Measurements from ENCODE around the gene KCTD17. TPM values are rescaled to one million over a fixed set of nuclear protein-coding genes. Genes with fewer than 3 reads are reported as not detected.

KCTD17 gene
- total and polyA plus RNA-seq, 7 experiments from 2014 or later, result 10.3 to 44.5 (median 23.6) TPM

- Histone ChIP-seq H3K4me1 (ENCODE audit: control insufficient read depth in 2 of 2, insufficient read depth in 2 of 2, low read length in 2 of 2) (peaks cover 0 to 4% of the 10 kb centered on the region in 2 donors), H3K36me3 (ENCODE audit: control insufficient read depth in 2 of 3, insufficient read depth in 3 of 3, low read length in 3 of 3) (no peaks in the 10 kb centered on the region), H3K27me3 (ENCODE audit: control insufficient read depth in 2 of 2, insufficient read depth in 2 of 2, low read length in 2 of 2) (peaks cover 0 to 8% of the 10 kb centered on the region in 2 donors), H3K27ac (ENCODE audit: low read depth, low read length) (no peak within 1 kb of the TSS), H3K4me3 (ENCODE audit: low read length) (peak within 1 kb of the TSS; percentile 43), H3K9me3 (ENCODE audit: control insufficient read depth in 2 of 3, low read length in 3 of 3) (no peaks in the 10 kb centered on the region)
- Mint-ChIP-seq H3K4me3 (peak within 1 kb of the TSS; percentile 59 to 92 (median 76)), H3K27me3 (peaks cover 0 to 19% (median 0%) of the 10 kb centered on the region in 5 donors), H3K9me3 (no peaks in the 10 kb centered on the region), H3K36me3 (peaks cover 0 to 3% (median 0%) of the 10 kb centered on the region in 5 donors), H3K4me1 (peaks cover 4 to 18% (median 7%) of the 10 kb centered on the region in 7 donors), H3K27ac (peak within 1 kb of the TSS in 3 of 9 donors; percentile 56 to 85 (median 67))
- ChIA-PET CTCF (interaction anchor here (0.5 to 1.1 kb wide), 3 partner anchors 9 to 129 kb away, joined by 3 to 4 read pairs (median 3); no protein-coding TSS in a partner anchor), POLR2A (no interaction called here)
- intact Hi-C loops (cut with micrococcal nuclease), result no loop called here
- peak; percentile 77 for ATAC-seq
- peak in 6 of 9 donors; percentile 4 to 68 (median 18) for DNase-seq
Measured at GRCh38 chr22:37019309-37020191, 32.0 kb upstream of the KCTD17 start, which contains the start of the genes MPST and TST. Gene MPST (plus strand): TSS chr22:37019742. CDS start chr22:37019837, 95 bp downstream. Gene TST (minus strand): TSS chr22:37019447. CDS start chr22:37018732, 715 bp downstream.

- H3K27me3 ChIP-seq (ENCODE audit: control insufficient read depth in 2 of 2, insufficient read depth in 2 of 2, low read length in 2 of 2), result peaks cover 0 to 8% of the 10 kb centered on the region in 2 donors
- peak overlapping the region; percentile 43 for H3K4me3 ChIP-seq (ENCODE audit: low read length)
- peak overlapping the region in 2 of 9 donors; percentile 56 to 85 for H3K27ac Mint-ChIP-seq
- peaks cover 0 to 7% (median 0%) of the 10 kb centered on the region in 5 donors for H3K36me3 Mint-ChIP-seq
- intact Hi-C loops (cut with micrococcal nuclease), result no loop called here
- H3K9me3 Mint-ChIP-seq, result no peaks in the 10 kb centered on the region
- peaks cover 0 to 16% (median 0%) of the 10 kb centered on the region in 5 donors for H3K27me3 Mint-ChIP-seq
- CTCF ChIA-PET, result interaction anchor here (0.5 to 0.9 kb wide), 2 partner anchors 40 to 129 kb away, joined by 3 to 4 read pairs; no protein-coding TSS in a partner anchor
- H3K4me3 Mint-ChIP-seq, result peak overlapping the region; percentile 59 to 92 (median 76)
- DNase-seq (no peak), ATAC-seq (no peak)
- H3K4me1 Mint-ChIP-seq, result peaks cover 4 to 18% (median 7%) of the 10 kb centered on the region in 7 donors
- peaks cover 0 to 4% of the 10 kb centered on the region in 2 donors for H3K4me1 ChIP-seq (ENCODE audit: control insufficient read depth in 2 of 2, insufficient read depth in 2 of 2, low read length in 2 of 2)
- no peak overlapping the region for H3K27ac ChIP-seq (ENCODE audit: low read depth, low read length)
- H3K9me3 ChIP-seq (ENCODE audit: control insufficient read depth in 2 of 3, low read length in 3 of 3), result no peaks in the 10 kb centered on the region
- no peaks in the 10 kb centered on the region for H3K36me3 ChIP-seq (ENCODE audit: control insufficient read depth in 2 of 3, insufficient read depth in 3 of 3, low read length in 3 of 3)
- POLR2A ChIA-PET, result no interaction called here
Measured at GRCh38 chr22:37020192-37020479, 31.4 kb upstream of the KCTD17 start.

GRCh38 chr22:37021041-37021440, 30.5 kb upstream of the KCTD17 start:
- peak overlapping the region in 2 of 10 donors; percentile 69 to 84 for H3K4me3 Mint-ChIP-seq
- no peaks in the 10 kb centered on the region for H3K9me3 Mint-ChIP-seq
- peaks cover 0 to 7% (median 0%) of the 10 kb centered on the region in 5 donors for H3K36me3 Mint-ChIP-seq
- Histone ChIP-seq H3K4me3 (ENCODE audit: low read length) (no peak overlapping the region), H3K4me1 (ENCODE audit: control insufficient read depth in 2 of 2, insufficient read depth in 2 of 2, low read length in 2 of 2) (peaks cover 0 to 4% of the 10 kb centered on the region in 2 donors), H3K9me3 (ENCODE audit: control insufficient read depth in 2 of 3, low read length in 3 of 3) (no peaks in the 10 kb centered on the region), H3K27ac (ENCODE audit: low read depth, low read length) (no peak overlapping the region), H3K27me3 (ENCODE audit: control insufficient read depth in 2 of 2, insufficient read depth in 2 of 2, low read length in 2 of 2) (peaks cover 0 to 8% of the 10 kb centered on the region in 2 donors), H3K36me3 (ENCODE audit: control insufficient read depth in 2 of 3, insufficient read depth in 3 of 3, low read length in 3 of 3) (no peaks in the 10 kb centered on the region)
- peaks cover 4 to 18% (median 7%) of the 10 kb centered on the region in 7 donors for H3K4me1 Mint-ChIP-seq
- peaks cover 0 to 13% (median 0%) of the 10 kb centered on the region in 5 donors for H3K27me3 Mint-ChIP-seq
- ChIA-PET POLR2A (no interaction called here), CTCF (interaction anchor here (1.5 kb wide), 1 partner anchor 12 kb away, joined by 4 read pairs; no protein-coding TSS in a partner anchor)
- DNase-seq (no peak), ATAC-seq (no peak)
- intact Hi-C loops (cut with micrococcal nuclease), result no loop called here
- no peak overlapping the region for H3K27ac Mint-ChIP-seq

GRCh38 chr22:37021710-37022482, 29.6 kb upstream of the KCTD17 start:
- Mint-ChIP-seq H3K9me3 (no peaks in the 10 kb centered on the region), H3K36me3 (peaks cover 0 to 7% (median 0%) of the 10 kb centered on the region in 5 donors), H3K27me3 (peaks cover 0 to 10% (median 0%) of the 10 kb centered on the region in 5 donors), H3K4me1 (peaks cover 4 to 18% (median 7%) of the 10 kb centered on the region in 7 donors), H3K4me3 (peak overlapping the region in 6 of 10 donors; percentile 16 to 77 (median 64)), H3K27ac (peak overlapping the region in 1 of 9 donors; percentile 49)
- DNase-seq (peak in 8 of 9 donors; percentile 22 to 61 (median 36)), ATAC-seq (peak; percentile 65)
- Histone ChIP-seq H3K4me1 (ENCODE audit: control insufficient read depth in 2 of 2, insufficient read depth in 2 of 2, low read length in 2 of 2) (peaks cover 0 to 4% of the 10 kb centered on the region in 2 donors), H3K9me3 (ENCODE audit: control insufficient read depth in 2 of 3, low read length in 3 of 3) (no peaks in the 10 kb centered on the region), H3K36me3 (ENCODE audit: control insufficient read depth in 2 of 3, insufficient read depth in 3 of 3, low read length in 3 of 3) (no peaks in the 10 kb centered on the region), H3K4me3 (ENCODE audit: low read length) (no peak overlapping the region), H3K27ac (ENCODE audit: low read depth, low read length) (no peak overlapping the region), H3K27me3 (ENCODE audit: control insufficient read depth in 2 of 2, insufficient read depth in 2 of 2, low read length in 2 of 2) (peaks cover 0 to 8% of the 10 kb centered on the region in 2 donors)
- ChIA-PET POLR2A (no interaction called here), CTCF (interaction anchor here (0.5 to 1.5 kb wide), 2 partner anchors 13 to 168 kb away, joined by 4 to 5 read pairs; no protein-coding TSS in a partner anchor)
- intact Hi-C loops (cut with micrococcal nuclease), result loop anchor here in 1 of 2 donors (1.0 kb wide), 1 partner anchor 240 kb away; no protein-coding TSS in a partner anchor

- ATAC-seq (no peak), DNase-seq (no peak)
- Mint-ChIP-seq H3K27ac (no peak overlapping the region), H3K9me3 (no peaks in the 10 kb centered on the region), H3K4me3 (no peak overlapping the region), H3K27me3 (peaks cover 0 to 9% (median 0%) of the 10 kb centered on the region in 5 donors), H3K36me3 (peaks cover 0 to 7% (median 0%) of the 10 kb centered on the region in 5 donors), H3K4me1 (peaks cover 4 to 18% (median 7%) of the 10 kb centered on the region in 7 donors)
- H3K4me1 ChIP-seq (ENCODE audit: control insufficient read depth in 2 of 2, insufficient read depth in 2 of 2, low read length in 2 of 2), result peaks cover 0 to 4% of the 10 kb centered on the region in 2 donors
- CTCF ChIA-PET, result interaction anchor here (0.5 to 1.5 kb wide), 2 partner anchors 14 to 168 kb away, joined by 4 to 5 read pairs; no protein-coding TSS in a partner anchor
- H3K36me3 ChIP-seq (ENCODE audit: control insufficient read depth in 2 of 3, insufficient read depth in 3 of 3, low read length in 3 of 3), result no peaks in the 10 kb centered on the region
- POLR2A ChIA-PET, result no interaction called here
- peaks cover 0 to 8% of the 10 kb centered on the region in 2 donors for H3K27me3 ChIP-seq (ENCODE audit: control insufficient read depth in 2 of 2, insufficient read depth in 2 of 2, low read length in 2 of 2)
- no peaks in the 10 kb centered on the region for H3K9me3 ChIP-seq (ENCODE audit: control insufficient read depth in 2 of 3, low read length in 3 of 3)
- no peak overlapping the region for H3K4me3 ChIP-seq (ENCODE audit: low read length)
- H3K27ac ChIP-seq (ENCODE audit: low read depth, low read length), result no peak overlapping the region
- intact Hi-C loops (cut with micrococcal nuclease), result loop anchor here in 1 of 2 donors (1.0 kb wide), 1 partner anchor 240 kb away; no protein-coding TSS in a partner anchor
Measured at GRCh38 chr22:37022483-37023337, 28.8 kb upstream of the KCTD17 start.

Measured in naive thymus-derived CD4-positive, alpha-beta T cell (primary cell).